PC-9 (cell line): Measurements from ENCODE around the gene HHAT. TPM values are rescaled to one million over a fixed set of nuclear protein-coding genes. Genes with fewer than 3 reads are reported as not detected.
"Not testable (repeated sequence)": the region's sequence is repeated elsewhere in the genome, so short reads cannot be mapped to it uniquely, and the experiment has no call there.

ENCODE experiments used
- BruUV-seq: library from RNA; stranded (reverse); fragments of 400-500 nt; replicated peaks from 2 replicates; lab custom pipeline; 2021; lab: Mats Ljungman, UMichigan
- CTCF ChIA-PET: fragments of 300-600 bp; sonication (Branson Sonifier 250); formaldehyde crosslinking; loops from one replicate; lab custom pipeline; 2022; ENCODE audit warnings: antibody characterized with exemption; lab: Charles Lee
- POLR2A ChIA-PET: fragments of 300-600 bp; sonication (Branson Sonifier 250); formaldehyde crosslinking; loops from one replicate; lab custom pipeline; 2022; ENCODE audit warnings: antibody characterized with exemption; ENCODE audit not compliant: unreplicated experiment; lab: Charles Lee
- DNase-seq, 2 experiments: peaks; one replicate each; pipeline versions ENCODE4 v3.0.0 to v3.0.0-alpha.2; 2015 to 2022; ENCODE audit warnings: mixed read lengths in 1 of 2
- H2AFZ ChIP-seq: fragments of 200-600 bp; sonication (generic); 2 replicates; pipeline ENCODE4 v1.8.1; 2017; ENCODE audit warnings: antibody characterized with exemption
- H3F3A ChIP-seq: fragments of 200-600 bp; sonication (generic); 2 replicates; pipeline ENCODE4 v1.8.1; 2017; ENCODE audit warnings: antibody characterized with exemption, mild to moderate bottlenecking, low read depth; ENCODE audit not compliant: insufficient read depth
- H3K27ac ChIP-seq: fragments of 200-600 bp; sonication (generic); 2 replicates; pipeline ENCODE4 v1.6.1; 2016; ENCODE audit warnings: mixed run types
- H3K27me3 ChIP-seq: fragments of 200-600 bp; sonication (generic); 2 replicates; pipeline ENCODE4 v1.6.1; 2016; ENCODE audit warnings: low read depth, mixed run types; ENCODE audit not compliant: insufficient read depth
- H3K36me3 ChIP-seq: fragments of 200-600 bp; sonication (generic); 2 replicates; pipeline ENCODE4 v1.6.1; 2016; ENCODE audit warnings: low read depth, mixed run types
- H3K4me1 ChIP-seq: fragments of 200-600 bp; sonication (generic); replicated peaks from 2 replicates; pipeline ENCODE4 v1.6.1; 2016; ENCODE audit warnings: mixed run types; ENCODE audit not compliant: insufficient read depth
- H3K4me2 ChIP-seq: fragments of 200-600 bp; sonication (generic); 2 replicates; pipeline ENCODE4 v1.6.1; 2017; ENCODE audit warnings: mixed run types
- H3K4me3 ChIP-seq: fragments of 200-600 bp; sonication (generic); 2 replicates; pipeline ENCODE4 v1.6.1; 2016; ENCODE audit warnings: mixed run types
- H3K79me2 ChIP-seq: fragments of 200-600 bp; sonication (generic); 2 replicates; pipeline ENCODE4 v1.6.1; 2017; ENCODE audit warnings: low read depth, mixed run types
- H3K9me2 ChIP-seq: fragments of 200-600 bp; sonication (generic); 2 replicates; pipeline ENCODE4 v1.8.1; 2017; ENCODE audit warnings: mild to moderate bottlenecking; ENCODE audit not compliant: insufficient read depth
- H3K9me3 ChIP-seq: fragments of 200-600 bp; sonication (generic); 2 replicates; pipeline ENCODE4 v1.8.1; 2016; ENCODE audit warnings: low read depth; ENCODE audit not compliant: insufficient read depth
- H4K20me1 ChIP-seq: fragments of 200-600 bp; sonication (generic); 2 replicates; pipeline ENCODE4 v1.8.1; 2017; ENCODE audit not compliant: insufficient read depth
- CTCF ChIP-seq: fragments of 200-600 bp; sonication (generic); conservative IDR thresholded peaks from 2 replicates; pipeline ENCODE4 v1.6.1; 2017; ENCODE audit warnings: mixed run types, antibody characterized with exemption, mild to moderate bottlenecking, moderate library complexity
- EZH2 ChIP-seq: fragments of 200-600 bp; sonication (generic); IDR thresholded peaks from 2 replicates; pipeline ENCODE4 v1.8.0; 2017; ENCODE audit warnings: antibody characterized with exemption, low read depth
- intact Hi-C: fragments of 100-400 bp; cut with micrococcal nuclease; formaldehyde crosslinking; loops from one replicate; pipeline ENCODE4 v1.10.0; 2022; ENCODE audit not compliant: unreplicated experiment
- total RNA-seq: library from RNA; stranded (reverse); gene quantifications from 2 replicates; pipeline ENCODE4 v1.2.3, GENCODE V29; 2021

The HHAT gene
- total RNA-seq, 1 experiment from 2014 or later: 5.3 TPM

- intact Hi-C loops: no loop called here
- H3K4me3 ChIP-seq: no peak overlapping the region
- H4K20me1 ChIP-seq: no peaks in the 10 kb centered on the region
- POLR2A ChIA-PET: no interaction called here
- H2AFZ ChIP-seq: no peak overlapping the region
- no peaks in the 10 kb centered on the region for H3K9me3 ChIP-seq
- no peak for DNase-seq
- BruUV-seq: no TSS peak
- no peaks in the 10 kb centered on the region for H3K36me3 ChIP-seq
- no peaks in the 10 kb centered on the region for H3K79me2 ChIP-seq
- no peak for TF ChIP-seq EZH2
- TF ChIP-seq CTCF: no peak
- CTCF ChIA-PET: no interaction called here
- no peak overlapping the region for H3K4me2 ChIP-seq
- no peaks in the 10 kb centered on the region for H3K9me2 ChIP-seq
- no peaks in the 10 kb centered on the region for H3F3A ChIP-seq
- H3K4me1 ChIP-seq: no peaks in the 10 kb centered on the region
- H3K27me3 ChIP-seq: no peaks in the 10 kb centered on the region
- H3K27ac ChIP-seq: no peak overlapping the region
Observed at GRCh38 chr1:210352575-210352974, 23.9 kb downstream of the HHAT start.

- CTCF ChIA-PET: interaction anchor here (0.7 kb wide), 1 partner anchor 43 kb away, joined by 3 read pairs; no protein-coding TSS in a partner anchor
- H3K27ac ChIP-seq, intact Hi-C loops, BruUV-seq, H4K20me1 ChIP-seq, H3K4me1 ChIP-seq, H3K4me3 ChIP-seq, POLR2A ChIA-PET, H3K9me3 ChIP-seq, H2AFZ ChIP-seq, H3K9me2 ChIP-seq, H3K27me3 ChIP-seq, H3K36me3 ChIP-seq, DNase-seq, H3K79me2 ChIP-seq, H3K4me2 ChIP-seq, H3F3A ChIP-seq: not testable (repeated sequence)
Observed at GRCh38 chr1:210354305-210354704, 25.6 kb downstream of the HHAT start.

GRCh38 chr1:210358626-210359025 lies 29.9 kb downstream of the HHAT start:
- Histone ChIP-seq H3K4me1 (no peaks in the 10 kb centered on the region), H3K27ac (no peak overlapping the region), H3F3A (no peaks in the 10 kb centered on the region), H2AFZ (no peak overlapping the region), H3K36me3 (no peaks in the 10 kb centered on the region), H3K9me3 (no peaks in the 10 kb centered on the region), H3K9me2 (no peaks in the 10 kb centered on the region), H4K20me1 (no peaks in the 10 kb centered on the region), H3K27me3 (no peaks in the 10 kb centered on the region), H3K4me2 (no peak overlapping the region), H3K79me2 (no peaks in the 10 kb centered on the region), H3K4me3 (no peak overlapping the region)
- intact Hi-C loops: no loop called here
- CTCF ChIA-PET: no interaction called here
- no peak for TF ChIP-seq CTCF
- TF ChIP-seq EZH2: no peak
- no peak for DNase-seq
- no TSS peak for BruUV-seq
- POLR2A ChIA-PET: no interaction called here

- Histone ChIP-seq H3K27ac (no peak overlapping the region), H3K79me2 (no peaks in the 10 kb centered on the region), H3K9me2 (no peaks in the 10 kb centered on the region), H3K9me3 (no peaks in the 10 kb centered on the region), H2AFZ (no peak overlapping the region), H3K36me3 (no peaks in the 10 kb centered on the region), H3K27me3 (no peaks in the 10 kb centered on the region), H3F3A (no peaks in the 10 kb centered on the region), H3K4me2 (no peak overlapping the region), H4K20me1 (no peaks in the 10 kb centered on the region), H3K4me1 (no peaks in the 10 kb centered on the region), H3K4me3 (no peak overlapping the region)
- POLR2A ChIA-PET: no interaction called here
- intact Hi-C loops: no loop called here
- TF ChIP-seq CTCF (no peak), EZH2 (no peak)
- CTCF ChIA-PET: interaction anchor here (0.7 kb wide), 1 partner anchor 34 kb away, joined by 3 read pairs; no protein-coding TSS in a partner anchor
- DNase-seq: no peak
- BruUV-seq: no TSS peak
Observed at GRCh38 chr1:210359255-210359654, 30.6 kb downstream of the HHAT start.
